GM12878 (cell line): ENCODE data around the gene RNF31. TPM values are rescaled to one million over a fixed set of nuclear protein-coding genes. Genes with fewer than 3 reads are reported as not detected.

ENCODE experiments used
- ATAC-seq: fragments of 200-7000 bp; cut with Tn5 transposase; 3 replicates; pipeline ENCODE4 v1.9.1; 2020; ENCODE audit warnings: mild to moderate bottlenecking, moderate library complexity
- BruUV-seq: library from RNA; stranded (reverse); fragments of 400-500 nt; replicated peaks from 2 replicates; lab custom pipeline; 2021; lab: Mats Ljungman, UMichigan
- CTCF ChIA-PET: fragments of 300-600 bp; sonication (Branson Sonifier 250); formaldehyde crosslinking; extraction: SDS; loops from one replicate; lab custom pipeline; 2021; ENCODE audit warnings: inconsistent platforms; lab: Yijun Ruan, JAX
- POLR2A ChIA-PET: fragments of 350-600 bp; formaldehyde crosslinking; extraction: SDS; loops from one replicate; lab custom pipeline; 2021; ENCODE audit warnings: inconsistent platforms; lab: Charles Lee
- RAD21 ChIA-PET: fragments of 300-600 bp; sonication (Branson Sonifier 250); formaldehyde crosslinking; loops from one replicate; lab custom pipeline; 2023; ENCODE audit warnings: antibody characterized with exemption; ENCODE audit not compliant: unreplicated experiment; lab: Charles Lee
- SMC1A ChIA-PET: fragments of 300-600 bp; sonication (Branson Sonifier 250); formaldehyde crosslinking; loops from one replicate; lab custom pipeline; 2023; ENCODE audit not compliant: unreplicated experiment, uncharacterized antibody; lab: Charles Lee
- DNase-seq: peaks from one replicate; pipeline ENCODE4 v3.0.0-alpha.2; 2011; ENCODE audit warnings: low read depth, low spot score
- FAIRE-seq: peaks from 3 replicates; lab custom pipeline; 2011; peaks lifted over from hg19 to GRCh38; lab: Jason Lieb, UNC
- H2AFZ ChIP-seq: 2 replicates; pipeline ENCODE4 v1.6.0; 2011; ENCODE audit warnings: low read depth, low read length, control low read depth; ENCODE audit not compliant: control insufficient read depth
- H3K27ac ChIP-seq: 2 replicates; pipeline ENCODE4 v1.5.1; 2011; ENCODE audit warnings: control low read depth; ENCODE audit not compliant: control insufficient read depth, insufficient read depth
- H3K27me3 ChIP-seq, 2 experiments: replicated peaks in 1 of 2; 2 replicates each; pipeline versions ENCODE4 v1.6.0 to v1.6.1; 2011; ENCODE audit warnings: low read length in 1 of 2; ENCODE audit not compliant: control insufficient read depth in 2 of 2, insufficient read depth in 2 of 2
- H3K36me3 ChIP-seq, 2 experiments: 2 replicates each; pipeline ENCODE4 v1.5.1; 2011; ENCODE audit warnings: low read length in 1 of 2; ENCODE audit not compliant: control insufficient read depth in 2 of 2, insufficient read depth in 2 of 2
- H3K4me1 ChIP-seq: 2 replicates; pipeline ENCODE4 v1.6.1; 2011; ENCODE audit warnings: mild to moderate bottlenecking, low read length, moderate library complexity, mixed read lengths; ENCODE audit not compliant: control insufficient read depth, insufficient read depth
- H3K4me2 ChIP-seq: 2 replicates; pipeline ENCODE4 v1.6.0; 2011; ENCODE audit warnings: control low read depth; ENCODE audit not compliant: control insufficient read depth, insufficient read depth
- H3K4me3 ChIP-seq: fragments of 200-600 bp; sonication (generic); 2 replicates; pipeline ENCODE4 v1.5.1; 2016
- H3K79me2 ChIP-seq: 2 replicates; pipeline ENCODE4 v1.6.0; 2011; ENCODE audit warnings: low read length; ENCODE audit not compliant: control insufficient read depth, insufficient read depth
- H3K9ac ChIP-seq: 2 replicates; pipeline ENCODE4 v1.8.0; 2011; ENCODE audit warnings: low read length, control low read depth, mixed read lengths; ENCODE audit not compliant: control insufficient read depth, insufficient read depth
- H3K9me3 ChIP-seq: replicated peaks from 3 replicates; pipeline ENCODE4 v1.5.1; 2011; ENCODE audit warnings: mild to moderate bottlenecking, low read length; ENCODE audit not compliant: control insufficient read depth, insufficient read depth
- H4K20me1 ChIP-seq: 2 replicates; pipeline ENCODE4 v1.6.0; 2011; ENCODE audit not compliant: control insufficient read depth, insufficient read depth
- JUND ChIP-seq: IDR thresholded peaks from 2 replicates; pipeline ENCODE4 v1.6.1; 2012; ENCODE audit warnings: low read depth, mild to moderate bottlenecking, low read length, improper control_type of control experiment, moderate library complexity
- MEF2A ChIP-seq: IDR thresholded peaks from 2 replicates; pipeline ENCODE4 v1.6.1; 2011; ENCODE audit warnings: low read depth, mild to moderate bottlenecking, low read length, moderate library complexity; ENCODE audit not compliant: insufficient read depth
- NFYA ChIP-seq: IDR thresholded peaks from 2 replicates; pipeline ENCODE4 v1.6.1; 2011; ENCODE audit warnings: low read depth, mild to moderate bottlenecking, low read length, improper control_type of control experiment, borderline replicate concordance
- NFYB ChIP-seq: IDR thresholded peaks from 2 replicates; pipeline ENCODE4 v1.6.1; 2011; ENCODE audit warnings: low read depth, mild to moderate bottlenecking, low read length, improper control_type of control experiment, moderate library complexity; ENCODE audit not compliant: insufficient read depth
- PKNOX1 ChIP-seq: fragments of 450-650 bp; IDR thresholded peaks from 2 replicates; pipeline ENCODE4 v1.6.1; 2016; ENCODE audit warnings: mild to moderate bottlenecking
- POLR2A ChIP-seq: IDR thresholded peaks from 2 replicates; pipeline ENCODE4 v1.6.1; 2011; ENCODE audit warnings: low read depth, mild to moderate bottlenecking, low read length
- POLR2AphosphoS5 ChIP-seq: IDR thresholded peaks from 2 replicates; pipeline ENCODE4 v1.6.1; 2011; ENCODE audit warnings: mild to moderate bottlenecking, low read length, inconsistent platforms
- SMARCA5 ChIP-seq: fragments of 450-650 bp; IDR thresholded peaks from 2 replicates; pipeline ENCODE4 v1.6.1; 2017; ENCODE audit warnings: mild to moderate bottlenecking
- STAT3 ChIP-seq: IDR thresholded peaks from 2 replicates; pipeline ENCODE4 v1.6.1; 2011; ENCODE audit warnings: low read depth, low read length, improper control_type of control experiment
- USF1 ChIP-seq: IDR thresholded peaks from 2 replicates; pipeline ENCODE4 v1.6.1; 2011; ENCODE audit warnings: borderline replicate concordance, low read depth, mild to moderate bottlenecking, moderate library complexity, mixed read lengths, low read length; ENCODE audit not compliant: insufficient read depth; ENCODE audit errors: extremely low read length
- WRNIP1 ChIP-seq: IDR thresholded peaks from 2 replicates; pipeline ENCODE4 v1.6.1; 2011; ENCODE audit warnings: low read depth, low read length, improper control_type of control experiment, borderline replicate concordance
- WGBS: methylation state at CpG from one replicate; pipeline ENCODE4 v1.1.6; 2016; ENCODE audit warnings: low lambda C conversion rate; ENCODE audit not compliant: insufficient replicate concordance, insufficient coverage; ENCODE audit errors: missing lambda C conversion rate; 5-methylcytosine and 5-hydroxymethylcytosine counted together
- in situ Hi-C: fragments of 300-500 bp; cut with MboI; formaldehyde crosslinking; loops from 9 replicates; pipeline ENCODE4 v1.14.3; 2018; ENCODE audit warnings: mixed read lengths
- intact Hi-C: fragments of 100-400 bp; cut with micrococcal nuclease; formaldehyde crosslinking; loops from one replicate; pipeline ENCODE4 v1.14.2; 2022; ENCODE audit not compliant: unreplicated experiment
- polyA plus RNA-seq, 11 experiments: library from polyadenylated mRNA; depleted of rRNA in 4 of 11; unstranded in 6 of 11; stranded (reverse) in 5 of 11; fragments of >200 nt; fragmentation: Nextera tagmentation in 4 of 11; fragmentation: Illumina TruSeq in 1 of 11; extraction: Ambion mirVana in 4 of 11; extraction: Trizol in 1 of 11; gene quantifications; 1 replicate in 1 of 11; 2 replicates in 10 of 11; pipeline versions ENCODE4 v1.2.1 to v1.2.3, GENCODE V29; 2011 to 2016; ENCODE audit warnings: inconsistent platforms in 2 of 11, missing spikeins in 2 of 11, low read depth in 1 of 11
- total RNA-seq, 4 experiments: library from RNA; depleted of rRNA in 3 of 4; stranded (reverse); fragments of >200 nt in 3 of 4; fragmentation: Illumina TruSeq in 1 of 4; extraction: Trizol in 1 of 4; gene quantifications; 2 replicates each; pipeline versions ENCODE4 v1.2.1 to v1.2.3, GENCODE V29; 2013 to 2021

RNF31 gene
- total and polyA plus RNA-seq, 10 of the 15 experiments (the other 5 are each of a cell fraction or from before 2014, with no cell fraction given), result 8.5 to 92.7 (median 52.0) TPM

GRCh38 chr14:24181371-24182077 is 34.2 kb downstream of the RNF31 start:
- no peak overlapping the region for H3K4me2 ChIP-seq
- SMC1A ChIA-PET, result no interaction called here
- no TSS peak for BruUV-seq
- WGBS, result 87% methylated on average over 19 of the region's 19 CpGs
- TF ChIP-seq NFYA (no peak), NFYB (no peak), MEF2A (no peak), JUND (no peak), SMARCA5 (no peak), POLR2AphosphoS5 (peak; percentile 56), USF1 (no peak), STAT3 (no peak), WRNIP1 (no peak), POLR2A (peak; percentile 77), PKNOX1 (no peak)
- TF ChIP-seq, all 136 proteins: peak for 2
- Histone ChIP-seq H4K20me1 (no peaks in the 10 kb centered on the region), H3K27ac (no peak overlapping the region), H3K4me1 (no peaks in the 10 kb centered on the region), H3K36me3 (peaks cover 21 to 57% of the 10 kb centered on the region in 2 experiments), H3K9ac (no peak overlapping the region), H3K27me3 (no peaks in the 10 kb centered on the region), H3K9me3 (no peaks in the 10 kb centered on the region), H2AFZ (no peak overlapping the region), H3K79me2 (peaks cover under 1% of the 10 kb centered on the region), H3K4me3 (no peak overlapping the region)
- CTCF ChIA-PET, result interaction anchor here (1.0 kb wide), 1 partner anchor 32 kb away, joined by 5 read pairs; the partner anchor contains the start of gene CHMP4A
- ATAC-seq (no peak), FAIRE-seq (no peak), DNase-seq (no peak)
- RAD21 ChIA-PET, result interaction anchor here (1.7 kb wide), 1 partner anchor 115 kb away, joined by 4 read pairs; no protein-coding TSS in a partner anchor
- POLR2A ChIA-PET, result interaction anchor here (1.6 kb wide), 1 partner anchor 20 kb away, joined by 6 read pairs; the partner anchor contains the start of gene IRF9
- intact Hi-C loops (no loop called here), in situ Hi-C loops (no loop called here)
